IPS-NIHi11 (cell line): ENCODE data around the gene BUD13.

ENCODE experiments used
- DNase-seq: peaks from one replicate; pipeline ENCODE4 v3.0.0; 2012; ENCODE audit warnings: mixed read lengths, low spot score

Gene BUD13

GRCh38 chr11:116750070-116750718 is 22.6 kb downstream of the BUD13 start:
- no peak for DNase-seq

- DNase-seq = peak; percentile 29
Measured at GRCh38 chr11:116742104-116742503, 30.7 kb downstream of the BUD13 start.

DNA sequence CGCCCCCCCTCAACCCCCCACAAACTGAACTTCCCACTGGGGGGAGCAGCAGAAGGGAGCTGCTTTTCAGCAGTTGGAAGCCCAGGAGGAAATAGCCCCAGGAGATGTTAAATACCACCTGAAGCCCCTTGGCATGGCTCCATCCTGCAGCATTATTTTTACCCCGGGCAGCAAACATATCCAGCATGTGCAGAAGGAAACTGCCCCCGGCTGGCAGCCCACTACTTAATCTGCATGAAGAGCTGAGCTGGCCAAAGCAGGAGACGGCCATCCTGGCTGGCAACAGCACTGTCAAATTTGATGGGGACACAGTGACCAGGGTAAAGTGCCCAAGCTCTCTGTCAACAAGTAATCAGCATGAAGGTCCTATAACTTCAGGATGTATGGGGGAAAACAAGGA is 32.0 kb downstream of the BUD13 start:
- no peak for DNase-seq

DNA sequence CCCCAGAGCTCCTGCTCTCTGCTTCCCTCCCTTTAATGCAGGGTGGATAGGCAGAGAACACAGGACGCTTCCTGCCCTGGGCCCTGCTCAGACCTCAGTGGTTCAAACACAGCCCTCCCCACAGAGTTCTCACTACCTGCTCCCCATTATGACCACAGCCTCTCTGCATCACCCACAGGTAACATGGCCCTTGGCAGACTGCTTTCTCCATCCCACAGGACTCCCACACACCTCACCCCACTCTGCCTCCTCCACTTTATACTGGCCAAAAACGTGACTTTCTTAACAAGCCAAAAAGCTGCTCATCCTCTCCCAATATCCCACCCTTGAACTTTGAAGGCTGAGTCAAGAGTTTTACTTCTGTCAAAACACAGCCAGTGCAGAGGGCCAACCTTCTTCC is 33.8 kb downstream of the BUD13 start:
- DNase-seq = no peak

- DNase-seq = peak; percentile 66
Measured at GRCh38 chr11:116736763-116737162, 36.0 kb downstream of the BUD13 start.

- no peak for DNase-seq
Measured at GRCh38 chr11:116733969-116734508, 38.7 kb downstream of the BUD13 start.

DNA sequence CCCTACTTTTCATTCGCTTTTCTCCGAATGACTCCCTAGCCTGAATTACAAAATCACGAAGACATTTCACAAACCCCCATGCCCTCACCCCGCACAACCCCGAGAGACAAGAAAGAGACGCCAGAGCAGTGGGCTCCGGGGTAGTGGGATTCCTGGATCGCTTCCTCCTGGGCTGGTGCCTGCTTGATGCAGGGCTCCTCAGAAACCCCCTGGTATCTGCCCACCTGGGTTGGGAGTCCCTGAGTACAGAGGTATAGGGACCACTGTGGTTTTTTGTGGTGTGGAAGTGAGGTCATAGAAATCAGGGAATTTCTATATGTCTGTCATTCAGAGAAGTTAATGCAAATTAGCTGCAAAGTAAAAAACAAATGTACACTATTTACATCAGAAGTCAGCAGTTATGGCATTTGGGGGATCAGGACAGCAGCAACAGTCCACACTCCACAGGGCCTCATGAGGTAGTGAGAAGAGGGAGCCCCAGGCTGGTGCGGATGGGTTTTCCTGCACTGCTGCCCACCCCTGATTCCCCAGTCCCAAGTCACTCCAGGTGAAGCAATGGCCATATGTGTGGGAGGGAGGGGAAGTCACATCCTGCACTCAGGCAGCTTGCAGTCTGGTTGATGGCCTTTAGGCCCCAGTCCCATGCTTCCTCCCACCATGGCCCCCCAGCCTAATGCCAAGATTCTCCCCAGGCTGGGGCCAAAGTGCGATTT is 39.6 kb downstream of the BUD13 start:
- DNase-seq = no peak

- peak; percentile 90 for DNase-seq
Measured at GRCh38 chr11:116732271-116733042, 40.3 kb downstream of the BUD13 start.

GRCh38 chr11:116731821-116732220 is 41.0 kb downstream of the BUD13 start:
- DNase-seq = no peak

- DNase-seq = peak; percentile 82
Measured at GRCh38 chr11:116731097-116731761, 41.6 kb downstream of the BUD13 start.

GRCh38 chr11:116730601-116731000 is 42.2 kb downstream of the BUD13 start:
- DNase-seq = no peak

DNA sequence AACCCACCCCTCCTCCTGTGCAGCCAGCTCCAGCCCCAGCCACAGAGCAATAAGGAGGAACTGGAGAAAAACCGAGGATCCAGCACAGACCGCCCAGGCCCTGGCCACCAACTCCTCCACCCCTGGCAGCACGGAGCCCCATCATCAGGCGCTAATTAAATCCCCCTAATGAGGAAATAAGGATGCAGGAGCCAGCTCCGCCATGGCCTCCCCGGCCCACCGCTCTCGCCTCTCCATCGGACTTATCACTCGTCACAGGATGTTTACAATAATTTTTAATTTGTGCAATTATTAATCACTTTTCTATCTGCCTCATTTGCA is 42.6 kb downstream of the BUD13 start:
- no peak for DNase-seq

- no peak for DNase-seq
Measured at GRCh38 chr11:116729501-116730240, 43.1 kb downstream of the BUD13 start.

- no peak for DNase-seq
Measured at GRCh38 chr11:116727990-116728389, 44.8 kb downstream of the BUD13 start.

- DNase-seq = peak; percentile 55
Measured at GRCh38 chr11:116725434-116726221, 47.2 kb downstream of the BUD13 start.

- no peak for DNase-seq
Measured at GRCh38 chr11:116724813-116725212, 48.0 kb downstream of the BUD13 start.

DNA sequence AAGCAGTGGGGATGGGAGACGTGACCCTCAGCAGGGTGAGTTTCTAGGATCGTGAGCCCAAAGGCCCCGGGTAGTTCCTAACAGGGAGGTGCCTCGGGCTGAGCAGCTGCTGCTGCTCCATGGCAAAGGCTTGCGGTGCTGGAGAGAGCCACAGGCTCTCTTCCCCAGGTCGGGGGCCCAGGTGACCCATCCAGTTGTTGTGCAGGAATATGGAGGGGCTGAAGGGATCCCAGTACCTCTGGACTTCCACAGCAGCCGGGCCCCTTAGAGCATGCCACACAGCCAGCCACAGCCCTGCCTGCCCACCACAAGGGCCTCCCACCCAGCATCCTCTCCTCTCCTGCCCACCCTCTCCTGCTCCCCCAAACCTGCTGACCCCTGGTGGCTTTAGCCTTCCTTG is 49.3 kb downstream of the BUD13 start:
- DNase-seq = no peak

GRCh38 chr11:116721988-116722387 is 50.8 kb downstream of the BUD13 start:
- DNase-seq = no peak

DNA sequence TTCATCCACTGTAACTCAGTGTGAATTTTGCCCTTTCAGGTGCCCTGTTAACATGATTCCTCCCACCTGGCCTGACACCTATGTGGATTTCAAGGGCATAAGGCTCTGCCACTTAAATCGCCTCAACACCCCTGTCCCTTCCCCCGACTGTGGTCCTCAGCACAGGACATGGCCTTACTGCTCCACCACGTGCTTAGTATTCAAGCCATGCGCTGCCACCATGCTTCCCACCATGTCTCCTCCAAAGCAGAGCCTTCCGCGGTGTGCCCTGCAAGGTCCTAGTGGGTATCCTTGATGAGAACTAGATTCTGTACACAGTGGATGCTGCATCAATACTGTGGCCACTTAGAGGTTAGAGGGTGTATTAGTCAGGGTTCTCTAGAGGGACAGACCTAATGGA is 51.9 kb downstream of the BUD13 start:
- DNase-seq = no peak

- DNase-seq = no peak
Measured at GRCh38 chr11:116718955-116719501, 53.8 kb downstream of the BUD13 start.

- no peak for DNase-seq
Measured at GRCh38 chr11:116716621-116717020, 56.2 kb downstream of the BUD13 start.
